K562 (cell line): ENCODE results near the gene ZFYVE16. TPM values are rescaled to one million over a fixed set of nuclear protein-coding genes. Genes with fewer than 3 reads are reported as not detected.

ENCODE experiments used
- ATAC-seq: fragments of 200-7000 bp; cut with Tn5 transposase; 3 replicates; pipeline ENCODE4 v1.9.1; 2020; ENCODE audit warnings: moderate library complexity
- BruUV-seq: library from RNA; stranded (reverse); fragments of 400-500 nt; replicated peaks from 2 replicates; lab custom pipeline; 2021; lab: Mats Ljungman, UMichigan
- CTCF ChIA-PET: fragments of 300-600 bp; formaldehyde crosslinking; extraction: SDS; loops from one replicate; lab custom pipeline; 2021; ENCODE audit warnings: low intra/inter-chr PET ratio; lab: Yijun Ruan, JAX
- POLR2A ChIA-PET: fragments of 300-600, 350-650 bp; sonication (Branson Sonifier 250); formaldehyde crosslinking; extraction: SDS; loops from one replicate; lab custom pipeline; 2021; ENCODE audit warnings: antibody characterized with exemption, inconsistent platforms; lab: Yijun Ruan, JAX
- DNase-seq, 4 experiments: peaks; one replicate each; pipeline versions ENCODE4 v3.0.0 to v3.0.0-alpha.2; 2011 to 2018; ENCODE audit warnings: low spot score in 3 of 4, mixed read lengths in 3 of 4; ENCODE audit errors: extremely low read depth in 1 of 4
- FAIRE-seq: peaks from 2 replicates; lab custom pipeline; 2011; peaks lifted over from hg19 to GRCh38; lab: Jason Lieb, UNC
- H2AFZ ChIP-seq: 2 replicates; pipeline ENCODE4 v1.6.0; 2011; ENCODE audit warnings: low read depth, low read length, control low read depth, inconsistent platforms
- H3K27ac ChIP-seq: fragments of 200-600 bp; 3 replicates; pipeline ENCODE4 v1.8.0; 2011; ENCODE audit warnings: low read depth, mild to moderate bottlenecking, control low read depth, inconsistent platforms, low read length, moderate library complexity, mixed read lengths; ENCODE audit errors: extremely low read depth
- H3K27me3 ChIP-seq, 2 experiments: fragments of 300-600 bp in 1 of 2; 2 replicates in 1 of 2; 3 replicates in 1 of 2; pipeline versions ENCODE4 v1.6.0 to v1.8.0; 2011; ENCODE audit warnings: inconsistent platforms in 2 of 2, low read length in 2 of 2, mild to moderate bottlenecking in 1 of 2, mixed read lengths in 1 of 2, moderate library complexity in 1 of 2; ENCODE audit not compliant: control insufficient read depth in 2 of 2, insufficient read depth in 2 of 2
- H3K36me3 ChIP-seq: fragments of 300-600 bp; 3 replicates; pipeline ENCODE4 v1.8.0; 2011; ENCODE audit warnings: mild to moderate bottlenecking, low read length, inconsistent platforms; ENCODE audit not compliant: control insufficient read depth, insufficient read depth
- H3K4me1 ChIP-seq, 2 experiments: fragments of 200-600 bp in 1 of 2; replicated peaks in 1 of 2; 2 replicates in 1 of 2; 3 replicates in 1 of 2; pipeline versions ENCODE4 v1.5.1 to v1.8.0; 2011; ENCODE audit warnings: inconsistent platforms in 2 of 2, low read length in 2 of 2, mild to moderate bottlenecking in 1 of 2, mixed read lengths in 1 of 2, moderate library complexity in 1 of 2; ENCODE audit not compliant: control insufficient read depth in 2 of 2, insufficient read depth in 2 of 2
- H3K4me2 ChIP-seq: 2 replicates; pipeline ENCODE4 v1.6.1; 2011; ENCODE audit warnings: low read length, control low read depth, inconsistent platforms, mixed read lengths; ENCODE audit not compliant: insufficient read depth
- H3K4me3 ChIP-seq: fragments of 200-600 bp; sonication (generic), shearing (Covaris generic); 2 replicates; pipeline ENCODE4 v1.5.1; 2016; ENCODE audit warnings: control low read depth, inconsistent platforms
- H3K79me2 ChIP-seq: fragments of 200-600 bp; 3 replicates; pipeline ENCODE4 v1.8.0; 2011; ENCODE audit warnings: low read length, inconsistent platforms; ENCODE audit not compliant: control insufficient read depth, insufficient read depth
- H3K9ac ChIP-seq, 2 experiments: 2 replicates each; pipeline versions ENCODE4 v1.6.0 to v1.6.1; 2011; ENCODE audit warnings: low read depth in 2 of 2, low read length in 2 of 2, control low read depth in 1 of 2, inconsistent platforms in 1 of 2, mild to moderate bottlenecking in 1 of 2, mixed read lengths in 1 of 2; ENCODE audit not compliant: insufficient read depth in 1 of 2
- H3K9me1 ChIP-seq: one replicate; pipeline ENCODE4 v1.6.0; 2011; ENCODE audit warnings: inconsistent platforms, mild to moderate bottlenecking, low read length, moderate library complexity; ENCODE audit not compliant: control insufficient read depth, insufficient read depth
- H3K9me3 ChIP-seq: replicated peaks from 2 replicates; pipeline ENCODE4 v1.5.1; 2011; ENCODE audit warnings: low read depth, low read length, inconsistent platforms; ENCODE audit not compliant: control insufficient read depth, insufficient read depth
- H4K20me1 ChIP-seq: replicated peaks from 2 replicates; pipeline ENCODE4 v1.6.1; 2011; ENCODE audit warnings: low read length, inconsistent platforms, mixed read lengths; ENCODE audit not compliant: control insufficient read depth, insufficient read depth
- BRF1 ChIP-seq: IDR thresholded peaks from 3 replicates; pipeline ENCODE4 v1.6.1; 2011; ENCODE audit warnings: borderline replicate concordance, mild to moderate bottlenecking; ENCODE audit not compliant: insufficient read length; ENCODE audit errors: extremely low read depth
- CTCF ChIP-seq, 3 experiments: IDR thresholded peaks in 2 of 3; conservative IDR thresholded peaks in 1 of 3; 2 replicates each; pipeline ENCODE4 v1.5.1; 2011 to 2012; ENCODE audit warnings: low read length in 3 of 3, mild to moderate bottlenecking in 3 of 3, control low read depth in 2 of 3, improper control_type of control experiment in 1 of 3, inconsistent platforms in 1 of 3, low read depth in 1 of 3, mixed read lengths in 1 of 3, moderate library complexity in 1 of 3; ENCODE audit not compliant: insufficient read depth in 2 of 3
- LARP7 ChIP-seq: fragments of 450-650 bp; IDR thresholded peaks from 2 replicates; pipeline ENCODE4 v1.6.1; 2016
- LCOR ChIP-seq: sonication (generic); formaldehyde crosslinking; IDR thresholded peaks from 2 replicates; pipeline ENCODE4 v1.8.0; 2022; ENCODE audit warnings: mild to moderate bottlenecking, missing genetic modification reagents
- MTA1 ChIP-seq: fragments of 450-650 bp; IDR thresholded peaks from 2 replicates; pipeline ENCODE4 v1.6.1; 2017; ENCODE audit warnings: borderline replicate concordance
- NFIC ChIP-seq: fragments of 450-650 bp; IDR thresholded peaks from 2 replicates; pipeline ENCODE4 v1.6.1; 2017; ENCODE audit warnings: mild to moderate bottlenecking, inconsistent platforms
- NR3C1 ChIP-seq: sonication (generic); formaldehyde crosslinking; IDR thresholded peaks from 2 replicates; pipeline ENCODE4 v1.8.1; 2022; ENCODE audit warnings: missing genetic modification reagents
- RAD21 ChIP-seq, 2 experiments: fragments of 250-450 bp in 1 of 2; fragments of 450-650 bp in 1 of 2; sonication (Bioruptor Pico) in 1 of 2; formaldehyde crosslinking in 1 of 2; IDR thresholded peaks in 1 of 2; conservative IDR thresholded peaks in 1 of 2; 2 replicates each; pipeline versions ENCODE4 v1.4.0 to v1.8.0; 2020 to 2022; ENCODE audit warnings: mild to moderate bottlenecking in 2 of 2, moderate library complexity in 1 of 2
- RBM14 ChIP-seq: fragments of 200-400 bp; formaldehyde crosslinking; IDR thresholded peaks from 2 replicates; pipeline ENCODE4 v1.6.1; 2018; ENCODE audit warnings: low read depth, mild to moderate bottlenecking, low read length, moderate library complexity, borderline replicate concordance; ENCODE audit not compliant: insufficient read depth
- RUNX1 ChIP-seq: sonication (generic); IDR thresholded peaks from 2 replicates; pipeline ENCODE4 v1.6.1; 2016; ENCODE audit warnings: antibody characterized with exemption, low read depth
- SMC3 ChIP-seq: conservative IDR thresholded peaks from 2 replicates; pipeline ENCODE4 v1.6.1; 2011; ENCODE audit warnings: low read depth, low read length, improper control_type of control experiment; ENCODE audit not compliant: insufficient read depth
- TARDBP ChIP-seq: fragments of 450-650 bp; IDR thresholded peaks from 2 replicates; pipeline ENCODE4 v1.6.1; 2016
- WHSC1 ChIP-seq: IDR thresholded peaks from one replicate; pipeline ENCODE4 v1.6.1; 2012; ENCODE audit warnings: low read length, control low read depth, inconsistent platforms
- XRCC5 ChIP-seq: fragments of 200-400 bp; formaldehyde crosslinking; IDR thresholded peaks from 2 replicates; pipeline ENCODE4 v1.6.1; 2017; ENCODE audit warnings: low read depth, mild to moderate bottlenecking, low read length
- WGBS: fragments of 100-300 bp; shearing (Covaris generic); methylation state at CpG from one replicate; pipeline ENCODE4 v1.1.6; 2016; ENCODE audit warnings: low coverage, mixed read lengths; ENCODE audit not compliant: insufficient coverage; ENCODE audit errors: missing lambda C conversion rate; 5-methylcytosine and 5-hydroxymethylcytosine counted together
- in situ Hi-C: fragments of 300-500 bp; cut with MboI; formaldehyde crosslinking; loops from 4 replicates; pipeline ENCODE4 v1.15.0; 2018; ENCODE audit warnings: inconsistent platforms, mixed read lengths
- intact Hi-C: fragments of 100-400 bp; cut with micrococcal nuclease; formaldehyde crosslinking; loops from 2 replicates; pipeline ENCODE4 v1.14.2; 2022
- polyA plus RNA-seq, 8 experiments: library from polyadenylated mRNA; depleted of rRNA in 4 of 8; stranded (reverse) in 5 of 8; unstranded in 3 of 8; fragments of >200 nt; fragmentation: Nextera tagmentation in 2 of 8; fragmentation: Illumina TruSeq in 1 of 8; extraction: Ambion mirVana in 2 of 8; extraction: Trizol in 1 of 8; gene quantifications; 2 replicates each; pipeline versions ENCODE4 v1.2.1 to v1.2.3, GENCODE V29; 2011 to 2014; ENCODE audit warnings: inconsistent platforms in 1 of 8, missing spikeins in 1 of 8
- total RNA-seq, 7 experiments: library from RNA; depleted of rRNA in 6 of 7; stranded (reverse); fragments of >200 nt in 6 of 7; fragmentation: Illumina TruSeq in 2 of 7; extraction: Trizol in 2 of 7; gene quantifications; 2 replicates each; pipeline versions ENCODE4 v1.2.1 to v1.2.3, GENCODE V29; 2011 to 2021; ENCODE audit warnings: low replicate concordance in 1 of 7

Gene ZFYVE16
- total and polyA plus RNA-seq, 9 of the 15 experiments (the other 6 are each of a cell fraction or from before 2014, with no cell fraction given): 6.0 to 18.9 (median 12.5) TPM

GRCh38 chr5:80481019-80481893 is 73.4 kb downstream of the ZFYVE16 start:
- Histone ChIP-seq H3K9ac (no peak overlapping the region), H3K4me2 (no peak overlapping the region), H3K79me2 (no peaks in the 10 kb centered on the region), H3K27me3 (0 out of 5 replicates have a peak, but pooled peaks cover 0 to 5% of the 10 kb centered on the region in 2 experiments), H3K27ac (no peak overlapping the region), H3K36me3 (no peaks in the 10 kb centered on the region), H3K4me3 (no peak overlapping the region), H4K20me1 (no peaks in the 10 kb centered on the region), H2AFZ (no peak overlapping the region), H3K4me1 (no peaks in the 10 kb centered on the region), H3K9me3 (no peaks in the 10 kb centered on the region), H3K9me1 (no peaks in the 10 kb centered on the region)
- intact Hi-C loops (loop anchor here (1.0 to 10.0 kb wide), 3 partner anchors 156 to 714 kb away; partner anchors contain the start of gene SPZ1), in situ Hi-C loops (no loop called here)
- ChIA-PET CTCF (no interaction called here), POLR2A (interaction anchor here (0.6 to 1.2 kb wide), 4 partner anchors 10 to 66 kb away, joined by 3 to 7 read pairs (median 3); no protein-coding TSS in a partner anchor)
- DNase-seq (peak; percentile 37 to 63 (median 48)), ATAC-seq (peak; percentile 99), FAIRE-seq (peak; percentile 78)
- WGBS: 69% methylated on average over 3 of the region's 3 CpGs
- BruUV-seq: no TSS peak
- TF ChIP-seq NFIC (0 out of 2 replicates have a peak, but pooled peaks have one; percentile 25), RUNX1 (no peak), XRCC5 (0 out of 2 replicates have a peak, but pooled peaks have one; percentile 35), WHSC1 (no peak), RBM14 (no peak), BRF1 (no peak), NR3C1 (CRISPR knock-in tag) (no peak), LARP7 (no peak), RAD21 (CRISPR knock-in tag; conservative IDR thresholded peaks at IDR 0.05 in 1 of 2, IDR thresholded peaks at IDR 0.05 in 1 of 2) (peak in 1 of 2 experiments; percentile 67; a peak in 2 of 4 replicates), SMC3 (0 out of 2 replicates have a peak, but pooled peaks have one; percentile 20), TARDBP (no peak), LCOR (no peak), MTA1 (no peak), CTCF (IDR thresholded peaks at IDR 0.05 in 2 of 3, conservative IDR thresholded peaks at IDR 0.05 in 1 of 3; ENCODE audit: insufficient read depth in 2 of 3, low read depth in 1 of 3, low read length in 3 of 3) (peak; percentile 74 to 83 (median 77))
